Fibroblast of mammary gland (primary cell): ENCODE measurements around the gene TPCN2.

Source experiments
- DNase-seq: peaks from one replicate; pipeline ENCODE4 v3.0.0-alpha.2; 2010; ENCODE audit warnings: low read depth
- H3K4me3 ChIP-seq: 2 replicates; pipeline ENCODE4 v1.5.1; 2011; ENCODE audit warnings: low read depth, mild to moderate bottlenecking, low read length, moderate library complexity; ENCODE audit not compliant: control insufficient read depth
- CTCF ChIP-seq: conservative IDR thresholded peaks from 2 replicates; pipeline ENCODE4 v1.5.1; 2011; ENCODE audit warnings: low read depth, low read length, inconsistent platforms; ENCODE audit not compliant: control insufficient read depth, insufficient read depth

The TPCN2 gene

DNA sequence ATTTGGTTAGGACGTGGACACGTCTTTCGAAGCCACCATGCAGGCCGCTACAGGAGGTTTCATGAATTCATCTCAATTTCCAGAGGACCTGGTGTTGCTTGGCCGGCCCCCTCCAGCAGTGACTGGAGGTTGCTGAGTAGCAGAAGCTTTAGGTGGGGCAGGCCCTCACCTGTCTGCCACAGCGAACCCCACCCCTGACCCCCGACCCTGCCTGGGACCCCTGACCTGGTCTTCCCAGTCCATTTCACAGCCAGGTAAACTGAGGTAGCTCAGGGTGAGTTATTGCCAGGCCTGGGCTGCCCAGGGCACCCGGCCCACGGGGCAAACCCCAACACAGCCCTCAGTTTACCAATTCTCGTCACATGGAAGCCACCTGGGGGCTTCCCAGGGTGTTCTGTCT lies 67.9 kb downstream of the TPCN2 start:
- no peak for DNase-seq
- no peak overlapping the region for H3K4me3 ChIP-seq
- no peak for TF ChIP-seq CTCF

GRCh38 chr11:69119190-69119589 lies 70.5 kb downstream of the TPCN2 start:
- no peak for DNase-seq
- no peak for TF ChIP-seq CTCF
- H3K4me3 ChIP-seq = no peak overlapping the region

DNA sequence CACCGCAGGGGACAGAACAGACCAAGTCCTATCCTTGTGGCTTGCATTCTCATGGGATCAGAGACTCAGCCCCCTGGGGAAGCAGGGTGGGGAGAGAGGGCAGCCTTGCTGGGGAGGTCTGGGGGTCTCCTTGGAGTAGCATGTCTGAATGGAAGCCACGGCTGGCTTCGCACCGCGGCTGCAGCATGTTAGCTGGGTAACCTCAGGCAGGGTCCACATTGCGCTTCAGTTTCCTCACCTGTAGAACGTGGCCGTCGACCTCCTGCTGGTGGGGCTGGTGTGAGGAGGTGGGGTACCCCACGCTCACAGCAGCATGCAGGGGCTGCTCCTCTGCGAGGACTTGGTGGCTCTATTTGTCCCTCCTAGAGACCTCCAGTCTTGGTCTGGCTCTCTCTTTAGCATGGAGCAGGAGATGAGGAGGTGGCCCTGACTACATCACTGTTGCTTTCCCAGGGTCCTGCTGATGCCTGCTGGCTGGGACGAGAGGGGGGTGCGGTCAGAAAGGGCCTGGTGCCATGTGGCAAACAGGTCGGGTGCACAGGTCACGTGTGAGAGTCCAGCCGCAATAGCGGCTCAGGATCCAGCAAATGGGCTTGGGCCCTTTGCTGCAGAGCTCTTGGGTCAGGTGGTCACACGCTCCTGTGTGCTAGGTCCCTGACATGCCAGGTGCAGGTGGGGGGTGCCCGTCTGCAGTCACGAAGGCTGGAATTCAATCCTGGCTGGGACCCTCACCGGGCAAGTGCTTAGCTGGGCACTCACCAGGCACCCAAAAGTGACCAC lies 71.6 kb downstream of the TPCN2 start:
- DNase-seq = no peak
- H3K4me3 ChIP-seq = no peak overlapping the region
- TF ChIP-seq CTCF = no peak

GRCh38 chr11:69121021-69121420 lies 72.3 kb downstream of the TPCN2 start:
- TF ChIP-seq CTCF = no peak
- H3K4me3 ChIP-seq = no peak overlapping the region
- no peak for DNase-seq

GRCh38 chr11:69121621-69122325 lies 73.0 kb downstream of the TPCN2 start:
- H3K4me3 ChIP-seq = no peak overlapping the region
- no peak for DNase-seq

GRCh38 chr11:69122326-69122629 lies 73.5 kb downstream of the TPCN2 start:
- no peak for DNase-seq

More at GRCh38 chr11:69121621-69122325, 73.0 kb downstream of the TPCN2 start:
- no peak for TF ChIP-seq CTCF

More at GRCh38 chr11:69122326-69122629, 73.5 kb downstream of the TPCN2 start:
- H3K4me3 ChIP-seq = no peak overlapping the region
- no peak for TF ChIP-seq CTCF
